MCF 10A (cell line): ENCODE measurements around the gene ZNF608. TPM values are rescaled to one million over a fixed set of nuclear protein-coding genes. Genes with fewer than 3 reads are reported as not detected.

Source experiments
- BruUV-seq: library from RNA; stranded (reverse); fragments of 400-500 nt; replicated peaks from 2 replicates; lab custom pipeline; 2021; lab: Mats Ljungman, UMichigan
- CTCF ChIA-PET: fragments of 300-600 bp; sonication (Branson Sonifier 250); formaldehyde crosslinking; extraction: SDS; loops from one replicate; lab custom pipeline; 2021; ENCODE audit warnings: antibody characterized with exemption, inconsistent platforms; lab: Yijun Ruan, JAX
- POLR2A ChIA-PET: fragments of 300-600, 350-650 bp; sonication (Branson Sonifier 250); formaldehyde crosslinking; extraction: SDS; loops from one replicate; lab custom pipeline; 2020; ENCODE audit warnings: antibody characterized with exemption, inconsistent platforms; lab: Yijun Ruan, JAX
- DNase-seq: peaks from one replicate; pipeline ENCODE4 v3.0.0-alpha.2; 2018; ENCODE audit not compliant: unreplicated experiment
- H3K27ac Mint-ChIP-seq: one replicate; pipeline ENCODE4 v1.8.0; 2022; ENCODE audit warnings: mild to moderate bottlenecking, low read depth, mixed read lengths; ENCODE audit not compliant: unreplicated experiment
- H3K27me3 Mint-ChIP-seq: one replicate; pipeline ENCODE4 v1.8.0; 2022; ENCODE audit warnings: mixed read lengths; ENCODE audit not compliant: insufficient read depth, unreplicated experiment
- H3K36me3 Mint-ChIP-seq: one replicate; pipeline ENCODE4 v1.8.0; 2022; ENCODE audit warnings: mild to moderate bottlenecking, moderate library complexity, mixed read lengths; ENCODE audit not compliant: insufficient read depth, unreplicated experiment
- H3K4me1 Mint-ChIP-seq: one replicate; pipeline ENCODE4 v1.8.0; 2022; ENCODE audit warnings: mixed read lengths; ENCODE audit not compliant: insufficient read depth, unreplicated experiment
- H3K4me3 Mint-ChIP-seq: one replicate; pipeline ENCODE4 v1.8.0; 2022; ENCODE audit warnings: mild to moderate bottlenecking, moderate library complexity, mixed read lengths; ENCODE audit not compliant: unreplicated experiment
- H3K9me3 Mint-ChIP-seq: one replicate; pipeline ENCODE4 v1.8.0; 2022; ENCODE audit warnings: mixed read lengths; ENCODE audit not compliant: unreplicated experiment
- CTCF ChIP-seq: fragments of 200-600 bp; IDR thresholded peaks from one replicate; pipeline ENCODE4 v1.8.0; 2022; ENCODE audit warnings: antibody characterized with exemption, mild to moderate bottlenecking; ENCODE audit not compliant: unreplicated experiment
- intact Hi-C: fragments of 100-400 bp; cut with micrococcal nuclease; formaldehyde crosslinking; loops from 2 replicates; pipeline ENCODE4 v1.14.1; 2022
- total RNA-seq: library from RNA; stranded (reverse); gene quantifications from 2 replicates; pipeline ENCODE4 v1.2.3, GENCODE V29; 2022

The ZNF608 gene
- total RNA-seq, 1 experiment from 2014 or later, result 8.4 TPM

GRCh38 chr5:124745007-124745927 is 1.2 kb downstream of the ZNF608 start:
- peaks cover 5% of the 10 kb centered on the region for H3K36me3 Mint-ChIP-seq
- intact Hi-C loops, result loop anchor here (5.0 to 10.0 kb wide), 9 partner anchors 162 to 1382 kb away; no protein-coding TSS in a partner anchor
- H3K27me3 Mint-ChIP-seq, result no peaks in the 10 kb centered on the region
- CTCF ChIA-PET, result interaction anchor here (0.7 kb wide), 3 partner anchors 46 to 769 kb away, joined by 3 read pairs; no protein-coding TSS in a partner anchor
- peaks cover 12% of the 10 kb centered on the region for H3K4me1 Mint-ChIP-seq
- no peaks in the 10 kb centered on the region for H3K9me3 Mint-ChIP-seq
- TF ChIP-seq CTCF, result no peak
- no TSS peak for BruUV-seq
- DNase-seq, result no peak
- no peak overlapping the region for H3K4me3 Mint-ChIP-seq
- H3K27ac Mint-ChIP-seq, result no peak overlapping the region
- POLR2A ChIA-PET, result interaction anchor here (0.5 to 6.2 kb wide), 23 partner anchors 10 to 1444 kb away, joined by 3 to 103 read pairs (median 4); no protein-coding TSS in a partner anchor

- Mint-ChIP-seq H3K27me3 (no peaks in the 10 kb centered on the region), H3K4me1 (peaks cover 12% of the 10 kb centered on the region), H3K9me3 (no peaks in the 10 kb centered on the region), H3K4me3 (no peak overlapping the region), H3K27ac (no peak overlapping the region), H3K36me3 (peaks cover 11% of the 10 kb centered on the region)
- intact Hi-C loops, result loop anchor here (5.0 to 10.0 kb wide), 7 partner anchors 290 to 792 kb away; no protein-coding TSS in a partner anchor
- no peak for TF ChIP-seq CTCF
- BruUV-seq, result no TSS peak
- no peak for DNase-seq
- ChIA-PET CTCF (interaction anchor here (0.7 kb wide), 2 partner anchors 46 to 706 kb away, joined by 3 read pairs; no protein-coding TSS in a partner anchor), POLR2A (interaction anchor here (0.7 to 6.2 kb wide), 17 partner anchors 11 to 741 kb away, joined by 3 to 103 read pairs (median 5); no protein-coding TSS in a partner anchor)
Measured at GRCh38 chr5:124744170-124744971, 2.1 kb downstream of the ZNF608 start.

GRCh38 chr5:124743602-124744169 is 2.8 kb downstream of the ZNF608 start:
- ChIA-PET CTCF (interaction anchor here (0.7 to 1.0 kb wide), 2 partner anchors 33 to 88 kb away, joined by 3 to 4 read pairs; no protein-coding TSS in a partner anchor), POLR2A (interaction anchor here (0.9 to 4.1 kb wide), 13 partner anchors 21 to 742 kb away, joined by 3 to 45 read pairs (median 5); no protein-coding TSS in a partner anchor)
- no peak overlapping the region for H3K27ac Mint-ChIP-seq
- H3K4me3 Mint-ChIP-seq, result no peak overlapping the region
- no peaks in the 10 kb centered on the region for H3K27me3 Mint-ChIP-seq
- no peaks in the 10 kb centered on the region for H3K9me3 Mint-ChIP-seq
- no peak for TF ChIP-seq CTCF
- H3K36me3 Mint-ChIP-seq, result peaks cover 14% of the 10 kb centered on the region
- intact Hi-C loops, result loop anchor here (2.0 to 10.0 kb wide), 10 partner anchors 85 to 791 kb away; no protein-coding TSS in a partner anchor
- no peak for DNase-seq
- H3K4me1 Mint-ChIP-seq, result peaks cover 12% of the 10 kb centered on the region
- no TSS peak for BruUV-seq
